Ammon's horn (tissue), 1 donor: ENCODE measurements around the gene SCUBE2.
"Not testable (repeated sequence)": the region's sequence is repeated elsewhere in the genome, so short reads cannot be mapped to it uniquely, and the experiment has no call there.

Experiments used
- DNase-seq: peaks from one replicate; pipeline ENCODE4 v3.0.0-alpha.2; 2016; ENCODE audit warnings: low spot score

Gene SCUBE2

GRCh38 chr11:9008011-9008550, 83.3 kb downstream of the SCUBE2 start:
- no peak for DNase-seq

- no peak for DNase-seq
Measured at GRCh38 chr11:9005087-9005486, 86.3 kb downstream of the SCUBE2 start.

DNA sequence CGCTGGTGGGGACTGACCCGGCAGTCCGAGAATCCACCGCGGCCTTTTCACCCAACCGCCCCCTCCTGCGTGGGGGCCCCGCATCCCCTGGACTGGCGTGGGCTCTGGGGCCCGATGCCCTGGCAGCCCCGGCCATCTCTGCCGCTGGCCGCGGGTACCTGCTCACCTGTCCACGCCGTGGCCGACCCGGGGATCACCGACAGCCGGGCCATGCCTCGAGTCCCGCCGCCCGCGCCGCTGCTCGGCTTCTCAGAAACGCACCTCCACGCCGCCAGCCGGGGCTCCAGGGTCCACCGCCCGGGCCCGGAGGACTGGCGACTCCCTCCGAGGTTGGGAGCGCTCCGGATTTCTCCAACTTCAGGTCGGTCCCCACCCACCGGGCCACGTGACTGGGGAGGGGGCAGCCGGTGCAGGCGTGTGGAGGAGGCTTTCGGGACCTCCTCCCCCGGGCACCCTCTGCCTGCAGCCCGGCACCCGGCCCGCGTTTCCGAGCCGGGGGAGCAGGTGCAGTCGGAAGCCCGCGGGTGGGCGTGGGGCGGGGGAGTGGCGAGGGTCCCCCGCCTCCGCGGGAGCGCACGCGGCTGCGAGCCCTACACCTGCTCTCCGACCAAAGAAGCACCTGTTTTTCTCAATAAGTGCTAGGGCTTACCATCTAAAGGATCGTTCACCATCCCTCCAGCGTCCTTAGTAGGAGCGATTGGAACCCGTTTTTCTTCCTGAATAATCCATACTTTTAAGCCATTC, 87.0 kb downstream of the SCUBE2 start:
- no peak for DNase-seq

DNA sequence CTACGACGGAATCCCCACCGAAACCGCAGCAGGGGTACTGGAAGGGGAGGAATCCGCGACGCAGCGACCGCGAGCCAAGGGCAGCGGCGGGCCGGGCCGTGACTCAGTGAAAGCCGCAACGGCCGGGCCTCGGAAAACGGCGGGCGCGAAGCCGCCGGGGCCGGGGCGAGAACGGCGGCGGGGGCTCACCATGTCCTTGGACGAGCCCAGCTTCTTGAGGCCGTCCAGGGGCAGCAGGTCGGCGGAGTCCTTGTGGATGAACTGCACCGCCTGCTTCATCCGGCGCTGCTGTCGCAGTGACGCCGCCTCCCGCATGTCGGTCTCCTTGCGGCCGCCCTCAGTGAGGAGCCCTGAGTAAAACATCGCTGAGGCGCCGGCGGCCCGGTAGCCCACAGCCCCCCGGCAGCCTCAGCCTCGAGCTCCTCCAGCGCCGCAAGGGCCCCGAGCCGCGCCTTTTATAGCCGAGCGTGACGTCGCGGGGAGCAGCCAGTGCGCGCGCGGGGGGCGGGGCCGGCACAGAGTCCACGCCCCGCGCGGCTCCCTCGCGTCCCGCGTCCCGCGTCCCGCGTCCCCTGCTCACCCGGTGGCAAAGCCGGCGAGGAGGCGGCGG, 87.7 kb downstream of the SCUBE2 start, which contains the start of gene NRIP3:
TSS of gene NRIP3 (minus strand) at position 429 of the 610 bp plus-strand sequence. CDS start at position 363, 66 bp downstream.
- DNase-seq, result peak; percentile 69

GRCh38 chr11:9002920-9003572, 88.4 kb downstream of the SCUBE2 start:
- DNase-seq, result no peak

DNA sequence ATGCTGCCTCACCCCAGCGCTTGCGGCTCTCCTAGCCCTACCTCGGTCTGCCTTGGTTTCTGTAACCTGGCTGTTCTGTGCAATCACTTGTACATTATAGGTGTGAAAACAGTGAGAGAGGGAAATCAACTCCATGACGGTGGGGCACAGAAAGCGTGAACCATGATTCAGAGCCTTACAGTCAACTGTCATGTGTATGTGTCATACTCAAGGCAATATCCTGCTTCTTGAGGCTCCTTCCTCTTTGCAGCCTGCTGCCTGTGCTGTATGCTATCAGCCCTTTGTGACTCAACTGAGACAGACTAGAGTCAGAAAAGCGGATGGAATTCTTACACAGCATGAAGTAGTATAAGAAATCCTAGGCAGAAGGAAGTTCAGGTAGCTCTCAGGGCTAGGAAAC, 89.7 kb downstream of the SCUBE2 start:
- DNase-seq, result no peak

DNA sequence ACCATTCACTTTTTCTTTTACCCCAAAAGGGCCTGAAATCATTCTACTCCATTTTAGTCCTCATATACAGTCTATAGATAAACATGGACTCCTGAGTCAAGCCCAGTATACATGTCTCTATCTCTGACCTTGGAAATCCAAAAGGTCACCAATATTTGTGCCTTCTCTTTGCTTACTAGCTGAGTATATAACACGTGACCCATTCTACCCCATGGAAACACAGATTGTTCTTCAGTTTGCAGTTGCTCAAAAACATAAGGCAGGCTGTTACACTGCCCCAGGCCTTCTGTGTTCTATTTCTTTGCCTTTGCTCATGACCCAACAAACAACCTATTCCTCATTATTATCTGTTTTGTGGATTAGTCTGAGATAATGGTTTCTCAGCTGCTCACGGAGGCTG, 93.4 kb downstream of the SCUBE2 start:
- DNase-seq, result no peak

GRCh38 chr11:8997451-8997850, 93.9 kb downstream of the SCUBE2 start:
- no peak for DNase-seq

DNA sequence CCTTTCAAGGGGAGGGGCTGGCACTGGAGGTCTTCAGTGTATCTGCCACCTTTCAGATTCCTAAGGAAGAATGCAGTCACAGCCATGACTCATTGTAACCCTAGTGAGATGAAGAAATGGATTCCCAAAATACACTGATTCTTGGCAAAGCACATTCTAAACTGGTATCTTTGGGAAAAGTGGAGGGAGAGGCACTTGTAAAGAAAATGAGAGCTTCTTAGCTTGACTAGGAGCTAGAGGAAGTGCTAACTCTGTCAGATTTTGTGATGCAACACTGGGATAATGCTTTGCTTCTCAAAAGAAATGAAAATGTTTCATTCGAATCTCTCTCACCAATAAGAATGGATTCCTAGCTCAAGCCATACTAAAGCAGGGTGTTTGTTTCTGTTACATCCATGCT, 101.9 kb downstream of the SCUBE2 start:
- DNase-seq, result no peak

GRCh38 chr11:8988329-8989234, 102.8 kb downstream of the SCUBE2 start:
- no peak for DNase-seq

DNA sequence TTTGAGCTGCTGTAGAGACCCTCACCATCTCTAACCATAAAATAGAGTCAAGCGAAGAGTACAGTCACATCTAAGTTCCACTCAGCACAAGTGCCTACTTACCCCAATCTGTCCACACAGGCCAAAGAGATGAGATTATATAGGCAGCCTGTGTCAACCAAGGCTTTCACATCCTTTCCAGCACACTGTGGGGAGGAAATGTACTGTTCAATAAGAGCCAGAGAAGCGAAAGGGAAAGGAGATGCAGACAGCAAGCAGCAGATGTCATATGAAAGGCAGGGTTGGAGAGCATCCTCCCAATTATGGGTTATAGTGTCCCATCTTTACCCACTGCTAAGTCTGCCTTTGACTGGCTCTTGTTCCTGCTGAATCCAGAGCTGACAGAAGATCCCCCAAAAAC, 104.0 kb downstream of the SCUBE2 start:
- DNase-seq, result no peak

GRCh38 chr11:8986772-8987171, 104.6 kb downstream of the SCUBE2 start:
- DNase-seq, result not testable (repeated sequence)

GRCh38 chr11:8985462-8985861, 105.9 kb downstream of the SCUBE2 start:
- DNase-seq, result no peak

DNA sequence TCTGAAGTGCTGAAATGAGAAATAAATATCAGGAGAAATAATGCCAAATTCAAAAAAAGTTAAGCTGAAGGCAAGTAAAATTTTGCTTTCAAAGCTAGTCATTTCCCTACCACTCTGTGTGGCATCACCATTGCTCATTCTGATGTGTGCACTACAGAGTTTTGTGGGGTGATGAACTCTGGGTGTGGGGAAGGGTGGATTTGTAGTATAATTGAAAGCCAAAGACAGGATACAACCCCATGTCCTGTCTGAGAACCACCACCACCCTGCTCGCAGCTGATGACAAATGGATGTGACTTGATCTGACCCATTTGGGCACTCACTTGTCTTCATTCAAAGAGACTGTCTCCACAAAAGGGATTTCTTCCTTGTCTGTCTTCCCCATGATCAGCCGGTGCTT, 107.8 kb downstream of the SCUBE2 start:
- DNase-seq, result no peak

DNA sequence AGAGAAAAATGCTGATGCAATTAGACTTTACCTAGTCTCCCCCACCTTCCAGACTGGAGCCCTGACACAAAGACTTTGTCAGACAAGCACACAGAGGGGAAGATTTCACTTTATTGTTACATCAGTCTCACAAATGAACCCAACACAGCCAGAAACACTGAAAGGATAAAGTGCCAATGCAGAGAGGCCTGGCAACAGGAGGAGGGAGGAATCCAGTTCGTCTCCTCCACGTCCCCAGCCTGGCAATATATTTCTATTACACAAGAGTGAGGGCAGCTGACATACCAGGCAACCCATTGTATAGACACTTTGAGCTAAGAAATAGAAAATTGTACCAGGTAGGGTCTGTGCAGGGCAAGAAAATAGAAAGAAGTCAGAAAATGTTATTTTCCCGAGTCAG, 110.9 kb downstream of the SCUBE2 start:
- DNase-seq, result no peak

GRCh38 chr11:8979365-8979764, 112.0 kb downstream of the SCUBE2 start:
- DNase-seq, result not testable (repeated sequence)

DNA sequence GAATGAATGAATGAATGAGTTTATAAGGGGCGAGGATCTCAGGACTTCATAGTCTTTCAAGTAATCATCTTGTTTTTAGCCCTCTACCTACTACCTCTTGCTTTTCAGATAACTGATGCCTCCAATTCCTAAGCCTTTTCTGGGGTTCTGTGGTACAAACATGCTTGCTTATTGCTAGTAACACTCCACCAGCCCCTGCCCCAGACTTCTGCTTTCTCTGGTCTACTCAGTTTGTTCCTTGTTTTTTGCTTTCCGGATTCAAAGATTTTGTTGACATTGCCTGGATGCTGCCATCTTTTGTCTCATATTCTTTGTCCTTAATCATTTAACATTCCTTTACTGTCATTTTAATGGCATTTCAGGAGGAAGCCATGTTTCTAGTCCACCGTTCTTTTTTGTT, 118.3 kb downstream of the SCUBE2 start:
- DNase-seq, result no peak

GRCh38 chr11:8971924-8972316, 119.5 kb downstream of the SCUBE2 start:
- no peak for DNase-seq

GRCh38 chr11:8971196-8971923, 120.0 kb downstream of the SCUBE2 start:
- DNase-seq, result no peak
